Parathyroid adenoma (tissue), 2 donors: ENCODE data around the gene NKX2-1.

Experiments
- H2AFZ ChIP-seq: fragments of 300-600 bp; sonication (generic); one replicate; pipeline ENCODE4 v1.7.0; 2017; ENCODE audit warnings: antibody characterized with exemption, mild to moderate bottlenecking
- H3K27ac ChIP-seq: fragments of 300-600 bp; sonication (generic); one replicate; pipeline ENCODE4 v1.7.0; 2017
- H3K27me3 ChIP-seq: fragments of 300-600 bp; sonication (generic); one replicate; pipeline ENCODE4 v1.7.0; 2017; ENCODE audit warnings: low read length; ENCODE audit not compliant: control insufficient read depth, insufficient read depth
- H3K36me3 ChIP-seq: fragments of 300-600 bp; sonication (generic); one replicate; pipeline ENCODE4 v1.7.0; 2017; ENCODE audit warnings: low read length; ENCODE audit not compliant: control insufficient read depth, insufficient read depth
- H3K4me1 ChIP-seq: fragments of 300-600 bp; sonication (generic); one replicate; pipeline ENCODE4 v1.7.0; 2017; ENCODE audit warnings: control low read depth
- H3K4me2 ChIP-seq: fragments of 300-600 bp; sonication (generic); one replicate; pipeline ENCODE4 v1.7.0; 2017; ENCODE audit warnings: low read length
- H3K4me3 ChIP-seq: fragments of 300-600 bp; sonication (generic); one replicate; pipeline ENCODE4 v1.7.0; 2017; ENCODE audit warnings: low read depth, low read length
- H3K79me2 ChIP-seq: fragments of 300-600 bp; sonication (generic); one replicate; pipeline ENCODE4 v1.7.0; 2017; ENCODE audit warnings: control low read depth
- H3K9ac ChIP-seq: fragments of 300-600 bp; sonication (generic); one replicate; pipeline ENCODE4 v1.7.0; 2017; ENCODE audit warnings: mild to moderate bottlenecking
- H3K9me3 ChIP-seq: fragments of 300-600 bp; sonication (generic); one replicate; pipeline ENCODE4 v1.7.0; 2017; ENCODE audit warnings: low read length; ENCODE audit not compliant: control insufficient read depth
- CTCF ChIP-seq: fragments of 300-600 bp; sonication (generic); IDR thresholded peaks from one replicate; pipeline ENCODE4 v1.7.0; 2017; ENCODE audit warnings: antibody characterized with exemption, mild to moderate bottlenecking
- donor health status: primary hyperparathyroidism.

Gene NKX2-1

GRCh38 chr14:36514278-36515104 is 5.5 kb downstream of the NKX2-1 start:
- no peak overlapping the region for H3K4me3 ChIP-seq
- peaks cover 2% of the 10 kb centered on the region for H3K4me1 ChIP-seq
- H3K9me3 ChIP-seq = no peaks in the 10 kb centered on the region
- no peak for TF ChIP-seq CTCF
- H3K79me2 ChIP-seq = no peaks in the 10 kb centered on the region
- H3K27me3 ChIP-seq = peaks cover 19% of the 10 kb centered on the region
- no peak overlapping the region for H3K9ac ChIP-seq
- H3K27ac ChIP-seq = no peak overlapping the region
- no peak overlapping the region for H2AFZ ChIP-seq
- H3K36me3 ChIP-seq = no peaks in the 10 kb centered on the region
- no peak overlapping the region for H3K4me2 ChIP-seq

- Histone ChIP-seq H3K36me3 (no peaks in the 10 kb centered on the region), H3K4me3 (no peak overlapping the region), H2AFZ (no peak overlapping the region), H3K9ac (no peak overlapping the region), H3K79me2 (no peaks in the 10 kb centered on the region), H3K4me2 (no peak overlapping the region), H3K4me1 (no peaks in the 10 kb centered on the region), H3K27me3 (peaks cover 23% of the 10 kb centered on the region), H3K9me3 (no peaks in the 10 kb centered on the region), H3K27ac (no peak overlapping the region)
- no peak for TF ChIP-seq CTCF
Measured at GRCh38 chr14:36513451-36514277, 6.4 kb downstream of the NKX2-1 start.

GRCh38 chr14:36513012-36513420 is 7.0 kb downstream of the NKX2-1 start:
- Histone ChIP-seq H3K27me3 (peaks cover 17% of the 10 kb centered on the region), H2AFZ (no peak overlapping the region), H3K4me3 (no peak overlapping the region), H3K36me3 (no peaks in the 10 kb centered on the region), H3K27ac (no peak overlapping the region), H3K9me3 (no peaks in the 10 kb centered on the region), H3K79me2 (no peaks in the 10 kb centered on the region), H3K9ac (no peak overlapping the region), H3K4me1 (no peaks in the 10 kb centered on the region), H3K4me2 (no peak overlapping the region)
- TF ChIP-seq CTCF = no peak

DNA sequence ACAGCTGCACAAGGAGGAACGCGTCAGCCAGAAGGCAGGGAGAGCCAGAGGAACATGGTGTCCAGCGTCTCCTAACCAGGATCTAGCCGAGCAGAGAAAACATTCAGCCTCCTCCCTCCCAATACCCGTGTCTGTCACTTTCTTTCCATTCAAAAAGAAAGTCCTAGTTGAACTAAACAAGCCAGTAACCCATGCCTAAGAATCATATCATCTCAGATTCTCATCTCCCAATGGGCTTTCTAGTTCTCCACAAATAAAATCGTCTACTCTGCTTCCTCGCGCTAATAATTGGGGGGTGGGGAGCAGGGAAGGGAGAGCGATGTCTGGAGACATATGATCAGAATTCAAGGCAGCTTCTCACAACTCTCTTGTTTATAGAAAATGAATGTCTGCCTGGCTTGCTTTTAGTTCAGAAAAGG is 7.4 kb downstream of the NKX2-1 start:
- no peak overlapping the region for H3K9ac ChIP-seq
- TF ChIP-seq CTCF = no peak
- H3K27ac ChIP-seq = no peak overlapping the region
- no peak overlapping the region for H3K4me3 ChIP-seq
- H3K4me1 ChIP-seq = no peaks in the 10 kb centered on the region
- H3K36me3 ChIP-seq = no peaks in the 10 kb centered on the region
- H3K4me2 ChIP-seq = no peak overlapping the region
- no peaks in the 10 kb centered on the region for H3K9me3 ChIP-seq
- no peaks in the 10 kb centered on the region for H3K79me2 ChIP-seq
- no peak overlapping the region for H2AFZ ChIP-seq
- peaks cover 16% of the 10 kb centered on the region for H3K27me3 ChIP-seq
